CD4-positive, alpha-beta T cell (primary cell): ENCODE results near the gene AKR1E2. TPM values are rescaled to one million over a fixed set of nuclear protein-coding genes. Genes with fewer than 3 reads are reported as not detected.

ENCODE experiments used
- ATAC-seq: fragments of 200-7000 bp; cut with Tn5 transposase; one replicate; pipeline ENCODE4 v1.10.0; 2022; ENCODE audit warnings: mild to moderate bottlenecking; ENCODE audit not compliant: poor library complexity
- CTCF ChIA-PET: fragments of 350-600 bp; sonication (Branson Sonifier 250); formaldehyde crosslinking; loops from one replicate; lab custom pipeline; 2021; ENCODE audit warnings: antibody characterized with exemption, inconsistent platforms; lab: Charles Lee
- POLR2A ChIA-PET: fragments of 350-600 bp; sonication (Branson Sonifier 250); formaldehyde crosslinking; loops from one replicate; lab custom pipeline; 2021; ENCODE audit warnings: antibody characterized with exemption, inconsistent platforms; lab: Charles Lee
- DNase-seq, 14 experiments: peaks; one replicate each; pipeline ENCODE4 v3.0.0-alpha.2; 2013 to 2020; ENCODE audit warnings: mixed read lengths in 2 of 14
- H3K27ac ChIP-seq, 2 donors: one replicate each; pipeline versions ENCODE4 v1.5.1 to v1.7.0; 2013; ENCODE audit warnings: low read length in 2 of 2, low read depth in 1 of 2, mild to moderate bottlenecking in 1 of 2
- H3K27me3 ChIP-seq, 2 experiments: 1 replicate in 1 of 2; 2 replicates in 1 of 2; pipeline versions ENCODE4 v1.6.1 to v1.7.0; 2013; ENCODE audit warnings: low read length in 2 of 2, control low read depth in 1 of 2, mild to moderate bottlenecking in 1 of 2, moderate library complexity in 1 of 2; ENCODE audit not compliant: insufficient read depth in 2 of 2, control insufficient read depth in 1 of 2
- H3K36me3 ChIP-seq: one replicate; pipeline ENCODE4 v1.6.1; 2013; ENCODE audit warnings: low read length, control low read depth; ENCODE audit not compliant: insufficient read depth
- H3K4me1 ChIP-seq: one replicate; pipeline ENCODE4 v1.6.1; 2013; ENCODE audit warnings: low read length, control low read depth; ENCODE audit not compliant: insufficient read depth
- H3K4me3 ChIP-seq: one replicate; pipeline ENCODE4 v1.5.1; 2013; ENCODE audit warnings: mild to moderate bottlenecking, low read length, moderate library complexity
- H3K9me3 ChIP-seq, 2 experiments: 1 replicate in 1 of 2; 2 replicates in 1 of 2; pipeline versions ENCODE4 v1.6.1 to v1.7.0; 2013; ENCODE audit warnings: low read length in 2 of 2, mild to moderate bottlenecking in 2 of 2, control low read depth in 1 of 2, moderate library complexity in 1 of 2; ENCODE audit not compliant: control insufficient read depth in 1 of 2, insufficient read depth in 1 of 2
- H3K27ac Mint-ChIP-seq: one replicate; pipeline ENCODE4 v1.8.0; 2020; ENCODE audit warnings: mixed read lengths
- H3K27me3 Mint-ChIP-seq: one replicate; pipeline ENCODE4 v1.8.0; 2021; ENCODE audit warnings: mixed read lengths
- H3K36me3 Mint-ChIP-seq: one replicate; pipeline ENCODE4 v1.8.0; 2021; ENCODE audit warnings: low read depth, mixed read lengths
- H3K4me1 Mint-ChIP-seq: one replicate; pipeline ENCODE4 v1.8.0; 2021; ENCODE audit warnings: low read depth, mixed read lengths
- H3K4me3 Mint-ChIP-seq: one replicate; pipeline ENCODE4 v1.8.0; 2020; ENCODE audit warnings: mild to moderate bottlenecking, mixed read lengths
- H3K9me3 Mint-ChIP-seq: one replicate; pipeline ENCODE4 v1.8.0; 2020; ENCODE audit warnings: mixed read lengths
- CTCF ChIP-seq: fragments of 200-600 bp; IDR thresholded peaks from one replicate; pipeline ENCODE4 v1.8.0; 2022; ENCODE audit warnings: antibody characterized with exemption, mild to moderate bottlenecking
- intact Hi-C, 2 experiments: fragments of 100-400 bp; cut with DNase I in 1 of 2; cut with micrococcal nuclease in 1 of 2; formaldehyde crosslinking; loops; one replicate each; pipeline versions ENCODE4 v1.15.1 to v1.9.0; 2023 to 2025; cut with DNase I, micrococcal nuclease
- total RNA-seq, 174 experiments: library from RNA in 2 of 174; stranded (reverse) in 2 of 174; gene quantifications; one replicate each; pipeline ENCODE4 v1.2.3 and lab custom pipeline; 2021 to 2026

The AKR1E2 gene
- total RNA-seq, 2 experiments from 2014 or later = 26.0 to 30.4 TPM

DNA sequence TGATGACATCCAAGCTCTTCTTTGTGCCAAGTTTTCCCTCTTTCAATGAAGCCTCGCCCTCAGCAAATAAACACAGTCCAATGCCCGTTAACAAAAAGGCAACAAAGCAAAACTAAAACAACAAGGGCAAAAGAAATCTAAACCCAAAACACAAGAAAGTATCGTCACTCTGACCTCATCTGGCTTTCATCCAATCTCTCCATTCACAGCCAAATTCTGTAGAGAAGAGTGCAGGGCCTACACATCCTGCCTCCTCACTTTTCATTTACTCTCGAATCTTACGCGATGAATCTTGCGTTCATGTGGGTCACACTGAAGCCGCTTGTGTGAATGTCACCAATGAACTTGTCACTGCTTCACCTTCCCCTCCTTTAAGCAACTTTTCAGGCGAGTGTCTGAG lies 15.9 kb upstream of the AKR1E2 start:
- H3K27ac Mint-ChIP-seq = no peak overlapping the region
- no peak for ATAC-seq
- H3K4me3 Mint-ChIP-seq = no peak overlapping the region
- Histone ChIP-seq H3K36me3 (no peaks in the 10 kb centered on the region), H3K27me3 (peaks cover 0 to 4% of the 10 kb centered on the region in 2 experiments), H3K27ac (no peak overlapping the region), H3K4me3 (no peak overlapping the region), H3K9me3 (no peaks in the 10 kb centered on the region), H3K4me1 (peaks cover 3% of the 10 kb centered on the region)
- no peaks in the 10 kb centered on the region for H3K4me1 Mint-ChIP-seq
- intact Hi-C loops = loop anchor here in 1 of 2 experiments (10.0 kb wide), 1 partner anchor 575 kb away; no protein-coding TSS in a partner anchor
- TF ChIP-seq CTCF = no peak
- peaks cover 11% of the 10 kb centered on the region for H3K27me3 Mint-ChIP-seq
- no peaks in the 10 kb centered on the region for H3K9me3 Mint-ChIP-seq
- DNase-seq = no peak
- H3K36me3 Mint-ChIP-seq = no peaks in the 10 kb centered on the region
- ChIA-PET POLR2A (no interaction called here), CTCF (no interaction called here)

DNA sequence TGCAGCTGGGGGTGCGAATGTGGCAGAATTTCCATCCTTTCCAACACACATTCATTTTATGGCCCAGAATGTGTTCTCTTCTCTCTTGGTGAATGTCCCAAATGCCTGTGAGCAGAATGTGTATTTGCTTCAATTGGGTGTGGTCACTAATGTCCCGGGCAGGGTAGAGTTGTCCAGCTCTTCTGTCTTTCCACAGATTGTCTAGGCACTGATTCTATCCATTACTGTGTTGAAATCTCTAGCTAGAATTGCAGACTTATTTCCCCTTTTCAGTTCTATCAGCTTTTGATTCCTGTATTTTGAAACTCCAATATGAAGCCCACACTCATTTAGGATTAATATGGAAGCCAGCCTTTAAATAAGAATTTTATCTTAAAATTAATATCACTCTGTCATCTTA lies 14.0 kb upstream of the AKR1E2 start:
- no peaks in the 10 kb centered on the region for H3K36me3 Mint-ChIP-seq
- intact Hi-C loops = loop anchor here in 1 of 2 experiments (10.0 kb wide), 1 partner anchor 573 kb away; no protein-coding TSS in a partner anchor
- H3K4me3 Mint-ChIP-seq = no peak overlapping the region
- no peaks in the 10 kb centered on the region for H3K36me3 ChIP-seq
- no peak overlapping the region for H3K27ac Mint-ChIP-seq
- no peaks in the 10 kb centered on the region for H3K4me1 Mint-ChIP-seq
- TF ChIP-seq CTCF = no peak
- no peak overlapping the region for H3K27ac ChIP-seq
- no peaks in the 10 kb centered on the region for H3K9me3 ChIP-seq
- DNase-seq (no peak), ATAC-seq (no peak)
- CTCF ChIA-PET = no interaction called here
- POLR2A ChIA-PET = no interaction called here
- H3K27me3 ChIP-seq = peaks cover 0 to 4% of the 10 kb centered on the region in 2 experiments
- H3K27me3 Mint-ChIP-seq = peaks cover 11% of the 10 kb centered on the region
- H3K4me3 ChIP-seq = no peak overlapping the region
- H3K9me3 Mint-ChIP-seq = no peaks in the 10 kb centered on the region
- peaks cover 3% of the 10 kb centered on the region for H3K4me1 ChIP-seq

DNA sequence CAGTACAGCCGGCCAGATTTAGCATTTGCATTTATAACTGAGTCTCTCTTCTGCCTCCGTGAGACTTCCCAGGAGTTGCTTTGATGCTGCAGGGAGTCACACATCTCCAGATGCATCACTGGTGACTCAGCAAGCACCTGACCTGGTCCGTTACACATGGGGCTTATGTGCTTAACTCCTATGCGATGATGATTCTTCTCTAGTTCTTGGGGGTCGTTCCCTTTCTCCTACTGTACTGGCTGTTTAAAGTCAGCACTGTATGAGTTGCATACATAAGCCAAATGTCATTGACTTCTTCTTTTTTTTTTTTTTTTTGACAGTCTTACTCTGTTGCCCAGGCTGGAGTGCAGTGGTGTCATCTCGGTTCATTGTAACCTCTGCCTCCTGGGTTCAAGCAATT lies 13.0 kb upstream of the AKR1E2 start:
- ATAC-seq (no peak), DNase-seq (peak in 2 of 14 experiments; percentile 27 to 52)
- Histone ChIP-seq H3K4me3 (no peak overlapping the region), H3K36me3 (no peaks in the 10 kb centered on the region), H3K4me1 (peaks cover 3% of the 10 kb centered on the region), H3K27me3 (peaks cover 0 to 4% of the 10 kb centered on the region in 2 experiments), H3K9me3 (no peaks in the 10 kb centered on the region), H3K27ac (no peak overlapping the region)
- Mint-ChIP-seq H3K36me3 (no peaks in the 10 kb centered on the region), H3K4me3 (no peak overlapping the region), H3K4me1 (no peaks in the 10 kb centered on the region), H3K27me3 (peaks cover 11% of the 10 kb centered on the region), H3K27ac (no peak overlapping the region), H3K9me3 (no peaks in the 10 kb centered on the region)
- no peak for TF ChIP-seq CTCF
- intact Hi-C loops = loop anchor here in 1 of 2 experiments (10.0 kb wide), 1 partner anchor 572 kb away; no protein-coding TSS in a partner anchor
- ChIA-PET POLR2A (interaction anchor here (0.6 kb wide), 1 partner anchor 12 kb away, joined by 3 read pairs; no protein-coding TSS in a partner anchor), CTCF (no interaction called here)
